ENCODE measurements around the gene PIRT.

- TF ChIP-seq CTCF (IDR thresholded peaks at IDR 0.05) (no peak), POLR2A (IDR thresholded peaks at IDR 0.05) (no peak)
Observed at GRCh38 chr17:10824874-10825273, 13.0 kb downstream of the PIRT start.
